B cell (primary cell): ENCODE data around the gene ARHGAP42. TPM values are rescaled to one million over a fixed set of nuclear protein-coding genes. Genes with fewer than 3 reads are reported as not detected.

Source experiments
- ATAC-seq: fragments of 200-7000 bp; cut with Tn5 transposase; one replicate; pipeline ENCODE4 v1.10.0; 2021; ENCODE audit warnings: low read depth, mild to moderate bottlenecking, moderate number of reproducible peaks, moderate library complexity
- CTCF ChIA-PET: fragments of 350-600 bp; sonication (Branson Sonifier 250); formaldehyde crosslinking; loops from one replicate; lab custom pipeline; 2021; ENCODE audit warnings: antibody characterized with exemption, inconsistent platforms; lab: Charles Lee
- POLR2A ChIA-PET: fragments of 350-600 bp; sonication (Branson Sonifier 250); formaldehyde crosslinking; loops from one replicate; lab custom pipeline; 2021; ENCODE audit warnings: antibody characterized with exemption; lab: Charles Lee
- DNase-seq: peaks from one replicate; pipeline ENCODE4 v3.0.0; 2013
- H2AFZ ChIP-seq: 2 replicates; pipeline ENCODE4 v1.6.1; 2012; ENCODE audit warnings: mild to moderate bottlenecking, low read depth, low read length; ENCODE audit not compliant: insufficient read depth, poor library complexity, severe bottlenecking
- H3K27ac ChIP-seq, 2 donors: 1 replicate in 1 of 2; 2 replicates in 1 of 2; pipeline ENCODE4 v1.5.1; 2012 to 2013; ENCODE audit warnings: low read length in 2 of 2, mild to moderate bottlenecking in 2 of 2, moderate library complexity in 1 of 2
- H3K27me3 ChIP-seq, 4 experiments: fragments of 200-600 bp in 1 of 4; sonication (generic) in 1 of 4; replicated peaks in 1 of 4; 1 replicate in 2 of 4; 2 replicates in 2 of 4; pipeline versions ENCODE4 v1.6.1 to v1.7.0; 2013 to 2016; ENCODE audit warnings: low read length in 3 of 4, mild to moderate bottlenecking in 2 of 4, mixed read lengths in 1 of 4, moderate library complexity in 1 of 4; ENCODE audit not compliant: insufficient read depth in 4 of 4, control insufficient read depth in 3 of 4; ENCODE audit errors: control extremely low read depth in 1 of 4
- H3K36me3 ChIP-seq, 2 experiments: replicated peaks in 1 of 2; 1 replicate in 1 of 2; 2 replicates in 1 of 2; pipeline versions ENCODE4 v1.6.1 to v1.7.1; 2013; ENCODE audit warnings: low read length in 1 of 2; ENCODE audit not compliant: insufficient read depth in 2 of 2, control insufficient read depth in 1 of 2; ENCODE audit errors: control extremely low read depth in 1 of 2, extremely low read depth in 1 of 2
- H3K4me1 ChIP-seq, 2 donors: fragments of 200-600 bp in 1 of 2; sonication (generic) in 1 of 2; 1 replicate in 1 of 2; 2 replicates in 1 of 2; pipeline versions ENCODE4 v1.5.1 to v1.6.1; 2013 to 2017; ENCODE audit warnings: low read length in 2 of 2; ENCODE audit not compliant: control insufficient read depth in 2 of 2, insufficient read depth in 2 of 2
- H3K4me2 ChIP-seq: replicated peaks from 2 replicates; pipeline ENCODE3; 2012; ENCODE audit warnings: mild to moderate bottlenecking, low read depth, low read length; ENCODE audit not compliant: poor library complexity, severe bottlenecking
- H3K4me3 ChIP-seq, 5 experiments: fragments of 200-600 bp in 1 of 5; sonication (generic) in 1 of 5; 1 replicate in 3 of 5; 2 replicates in 2 of 5; pipeline versions ENCODE4 v1.5.1 to v1.7.0; 2011 to 2016; ENCODE audit warnings: low read length in 4 of 5, mild to moderate bottlenecking in 4 of 5, low read depth in 2 of 5, control low read depth in 1 of 5, moderate library complexity in 1 of 5; ENCODE audit not compliant: insufficient read depth in 1 of 5; ENCODE audit errors: control extremely low read depth in 1 of 5, extremely low read depth in 1 of 5
- H3K79me2 ChIP-seq: fragments of 200-600 bp; sonication (generic); one replicate; pipeline ENCODE4 v1.6.0; 2016; ENCODE audit warnings: low read length; ENCODE audit not compliant: control insufficient read depth, insufficient read depth
- H3K9ac ChIP-seq: fragments of 200-600 bp; sonication (generic); 2 replicates; pipeline ENCODE4 v1.6.1; 2017; ENCODE audit warnings: mild to moderate bottlenecking, low read length, moderate library complexity
- H3K9me3 ChIP-seq, 3 donors: one replicate each; pipeline versions ENCODE4 v1.6.1 to v1.7.1; 2013; ENCODE audit warnings: low read length in 2 of 3; ENCODE audit not compliant: control insufficient read depth in 2 of 3, insufficient read depth in 1 of 3; ENCODE audit errors: control extremely low read depth in 1 of 3
- H4K20me1 ChIP-seq: 2 replicates; pipeline ENCODE4 v1.6.0; 2012; ENCODE audit warnings: mild to moderate bottlenecking, low read length; ENCODE audit not compliant: insufficient read depth, control insufficient read depth, poor library complexity, severe bottlenecking
- H3K27ac Mint-ChIP-seq: one replicate; pipeline ENCODE4 v1.8.0; 2021; ENCODE audit warnings: mixed read lengths
- H3K27me3 Mint-ChIP-seq: one replicate; pipeline ENCODE4 v1.8.0; 2021; ENCODE audit warnings: mixed read lengths
- H3K4me1 Mint-ChIP-seq: one replicate; pipeline ENCODE4 v1.8.0; 2021; ENCODE audit warnings: mixed read lengths
- H3K4me3 Mint-ChIP-seq: one replicate; pipeline ENCODE4 v1.8.0; 2021; ENCODE audit warnings: mixed read lengths
- H3K9me3 Mint-ChIP-seq: one replicate; pipeline ENCODE4 v1.8.0; 2022; ENCODE audit warnings: mixed read lengths; ENCODE audit not compliant: insufficient read depth
- CTCF ChIP-seq: fragments of 200-600 bp; IDR thresholded peaks from one replicate; pipeline ENCODE4 v1.8.0; 2022; ENCODE audit warnings: antibody characterized with exemption, mild to moderate bottlenecking
- EZH2 ChIP-seq: IDR thresholded peaks from 2 replicates; pipeline ENCODE4 v1.6.1; 2012; ENCODE audit warnings: borderline replicate concordance, low read depth, mild to moderate bottlenecking, moderate library complexity, low read length; ENCODE audit not compliant: insufficient read depth, poor library complexity, severe bottlenecking
- WGBS: methylation state at CpG from one replicate; pipeline ENCODE4 v1.1.5; 2013; ENCODE audit warnings: missing lambda C conversion rate; ENCODE audit not compliant: insufficient coverage; 5-methylcytosine and 5-hydroxymethylcytosine counted together
- intact Hi-C: fragments of 100-400 bp; cut with micrococcal nuclease; formaldehyde crosslinking; loops from one replicate; pipeline ENCODE4 v1.10.0; 2022
- polyA plus RNA-seq: library from polyadenylated mRNA; depleted of rRNA; stranded (reverse); fragments of >200 nt; gene quantifications from 2 replicates; pipeline ENCODE4 v1.2.3, GENCODE V29; 2012
- total RNA-seq, 2 donors: library from RNA; stranded (reverse); fragments of 120-200 nt in 1 of 2; gene quantifications; 1 replicate in 1 of 2; 2 replicates in 1 of 2; pipeline versions ENCODE4 v1.2.3 to v1.2.4, GENCODE V29; 2013 to 2022

The ARHGAP42 gene
- total and polyA plus RNA-seq, 2 donors (not counting 1 experiment from before 2014, with no cell fraction given), result 3.8 to 4.9 TPM

GRCh38 chr11:100810146-100810545, 123.1 kb downstream of the ARHGAP42 start:
- H3K4me3 Mint-ChIP-seq, result no peak overlapping the region
- ATAC-seq (no peak), DNase-seq (no peak)
- POLR2A ChIA-PET, result no interaction called here
- no peaks in the 10 kb centered on the region for H3K79me2 ChIP-seq
- H3K4me2 ChIP-seq, result no peak overlapping the region
- H3K27me3 Mint-ChIP-seq, result no peaks in the 10 kb centered on the region
- no peaks in the 10 kb centered on the region for H3K4me1 ChIP-seq
- CTCF ChIA-PET, result no interaction called here
- H3K4me1 Mint-ChIP-seq, result peaks cover 4% of the 10 kb centered on the region
- no peaks in the 10 kb centered on the region for H3K36me3 ChIP-seq
- intact Hi-C loops, result no loop called here
- H3K27ac ChIP-seq, result no peak overlapping the region
- peaks cover 0 to 7% (median 1%) of the 10 kb centered on the region in 3 donors for H3K9me3 ChIP-seq
- H3K9me3 Mint-ChIP-seq, result no peaks in the 10 kb centered on the region
- H3K27ac Mint-ChIP-seq, result no peak overlapping the region
- TF ChIP-seq CTCF (no peak), EZH2 (no peak)
- H3K4me3 ChIP-seq, result no peak overlapping the region
- H2AFZ ChIP-seq, result no peak overlapping the region
- WGBS, result no CpG with 5 or more reads among the region's 2 CpGs
- no peak overlapping the region for H3K9ac ChIP-seq
- no peaks in the 10 kb centered on the region for H3K27me3 ChIP-seq
- no peaks in the 10 kb centered on the region for H4K20me1 ChIP-seq

- Histone ChIP-seq H3K4me1 (no peaks in the 10 kb centered on the region), H3K27ac (no peak overlapping the region), H3K9me3 (peaks cover 1 to 7% (median 4%) of the 10 kb centered on the region in 3 donors), H3K4me3 (no peak overlapping the region), H3K4me2 (no peak overlapping the region), H3K36me3 (no peaks in the 10 kb centered on the region), H4K20me1 (no peaks in the 10 kb centered on the region), H3K27me3 (no peaks in the 10 kb centered on the region), H2AFZ (no peak overlapping the region), H3K9ac (no peak overlapping the region), H3K79me2 (no peaks in the 10 kb centered on the region)
- intact Hi-C loops, result no loop called here
- H3K27me3 Mint-ChIP-seq, result no peaks in the 10 kb centered on the region
- TF ChIP-seq EZH2, result no peak
- TF ChIP-seq CTCF, result no peak
- POLR2A ChIA-PET, result no interaction called here
- 100% methylated on average over 3 of the region's 3 CpGs for WGBS
- CTCF ChIA-PET, result no interaction called here
- no peak for DNase-seq
- peaks cover 3% of the 10 kb centered on the region for H3K9me3 Mint-ChIP-seq
- H3K27ac Mint-ChIP-seq, result no peak overlapping the region
- ATAC-seq, result no peak
- H3K4me3 Mint-ChIP-seq, result no peak overlapping the region
- peaks cover 4% of the 10 kb centered on the region for H3K4me1 Mint-ChIP-seq
Measured at GRCh38 chr11:100810666-100811065, 123.6 kb downstream of the ARHGAP42 start.
